Activated T-helper 1 cell treated with anti-CD3 and anti-CD28 coated beads, Interleukin-2, amount 50 U/mL, for 16 hours (primary cell): Measurements from ENCODE around the gene CABP2.
"Not testable (repeated sequence)": the region's sequence is repeated elsewhere in the genome, so short reads cannot be mapped to it uniquely, and the experiment has no call there.

Source experiments
- DNase-seq, 2 donors: peaks; one replicate each; pipeline ENCODE4 v3.0.0-alpha.2; 2020; ENCODE audit warnings: low read depth in 1 of 2, low spot score in 1 of 2

The CABP2 gene

GRCh38 chr11:67539550-67539949 lies 16.3 kb upstream of the CABP2 start:
- no peak for DNase-seq

- no peak for DNase-seq
These were observed 15.7 kb upstream of the CABP2 start for GRCh38 chr11:67538823-67539505.

- DNase-seq: no peak
These were observed 15.1 kb upstream of the CABP2 start for GRCh38 chr11:67538306-67538705.

DNA sequence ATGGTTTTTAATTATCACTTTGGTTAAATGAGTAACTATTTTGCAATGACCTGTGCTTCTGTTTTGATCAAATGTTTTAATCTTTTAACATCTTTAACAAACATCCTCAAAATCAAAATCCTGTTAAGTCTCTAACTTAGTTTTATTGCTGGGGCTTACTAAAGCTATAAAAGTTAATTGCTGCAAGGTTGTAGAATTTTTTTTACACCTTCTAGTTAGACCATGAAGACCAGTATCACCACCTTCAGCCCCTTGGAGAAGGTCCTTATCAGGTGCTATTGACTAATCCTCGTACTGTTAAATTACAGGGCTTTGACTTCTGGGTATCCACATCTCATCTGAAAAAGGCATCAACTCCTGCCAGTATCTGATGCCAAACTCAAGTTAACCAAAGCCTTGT lies 12.3 kb upstream of the CABP2 start:
- DNase-seq: no peak

- DNase-seq: no peak
These were observed 10.9 kb upstream of the CABP2 start for GRCh38 chr11:67534070-67534679.

- no peak for DNase-seq
These were observed 9.6 kb upstream of the CABP2 start for GRCh38 chr11:67532889-67533288.

DNA sequence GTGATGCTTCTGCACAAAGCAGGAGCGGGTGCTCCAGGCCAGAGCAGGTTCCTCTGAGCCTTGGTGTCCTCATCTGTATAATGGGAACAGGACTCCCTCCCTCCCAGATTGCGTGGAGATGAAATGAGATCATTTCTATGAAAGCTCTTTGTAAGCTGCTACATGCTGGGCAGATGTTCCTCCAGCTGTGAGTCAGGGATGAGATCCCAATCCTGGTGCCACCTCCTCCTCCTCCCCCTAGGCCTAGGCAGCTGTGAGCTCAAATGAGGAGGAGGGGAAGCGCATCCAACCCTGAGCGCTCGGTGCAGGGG lies 7.0 kb upstream of the CABP2 start:
- DNase-seq: no peak

- no peak for DNase-seq
These were observed 5.1 kb upstream of the CABP2 start for GRCh38 chr11:67528376-67528775.

DNA sequence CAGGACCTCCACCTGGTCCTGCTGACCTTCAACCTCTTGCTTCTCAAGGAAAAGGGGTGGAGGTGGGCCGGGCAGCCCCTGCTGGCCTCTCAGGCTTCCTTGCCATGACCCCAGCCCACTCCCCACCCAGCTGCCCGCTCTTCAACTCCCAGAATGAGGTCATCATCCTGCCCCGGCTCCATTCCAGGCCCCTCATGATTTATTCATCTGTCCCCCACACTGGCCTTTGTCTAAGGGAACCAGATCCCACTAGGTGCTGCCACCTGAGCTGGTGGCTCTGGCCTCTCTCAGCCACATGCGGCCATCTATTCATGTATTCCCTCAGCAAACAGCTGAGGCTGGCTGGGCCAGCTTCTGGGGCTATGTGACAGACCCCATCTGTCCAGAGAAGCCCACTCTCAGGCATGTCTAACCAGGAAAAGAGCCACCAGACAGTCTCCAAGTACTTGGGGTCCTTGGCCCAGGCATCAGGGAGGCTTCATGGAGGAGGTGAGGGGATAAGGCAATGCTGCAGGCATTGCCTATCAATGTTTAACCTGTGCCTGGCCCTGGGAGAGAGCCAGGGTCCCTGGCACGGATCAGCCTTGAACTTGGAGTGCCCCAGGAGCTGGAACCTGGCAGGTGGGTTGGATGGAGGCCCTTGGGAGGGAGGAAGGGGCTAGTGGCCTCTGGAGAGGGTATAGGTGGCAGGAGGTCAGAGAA lies 2.2 kb upstream of the CABP2 start:
- no peak for DNase-seq

- DNase-seq: no peak
These were observed 1.2 kb upstream of the CABP2 start for GRCh38 chr11:67524480-67524808.

GRCh38 chr11:67523556-67524479 lies 572 bp upstream of the CABP2 start:
- DNase-seq: no peak

DNA sequence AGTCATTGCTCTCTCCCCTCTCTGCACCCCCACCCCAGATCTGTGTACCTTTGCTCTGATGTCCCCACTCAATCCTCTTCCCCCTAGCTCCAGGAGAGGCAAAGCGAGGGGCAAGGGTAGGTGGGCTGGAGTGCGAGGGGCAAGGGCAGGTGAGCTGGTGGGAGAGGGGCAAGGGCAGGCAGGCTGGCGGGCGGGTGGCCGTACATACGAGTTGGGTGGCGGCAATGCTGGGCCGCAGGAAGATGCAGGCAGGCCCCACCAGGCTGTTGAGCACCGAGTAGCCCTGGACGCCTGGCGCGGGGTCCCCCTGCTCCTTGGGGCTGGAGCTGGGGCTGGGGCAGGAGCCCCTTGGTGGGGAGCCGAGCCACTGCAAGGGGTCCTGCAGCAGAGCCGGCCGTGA lies 908 bp downstream of the CABP2 start:
- DNase-seq: no peak

DNA sequence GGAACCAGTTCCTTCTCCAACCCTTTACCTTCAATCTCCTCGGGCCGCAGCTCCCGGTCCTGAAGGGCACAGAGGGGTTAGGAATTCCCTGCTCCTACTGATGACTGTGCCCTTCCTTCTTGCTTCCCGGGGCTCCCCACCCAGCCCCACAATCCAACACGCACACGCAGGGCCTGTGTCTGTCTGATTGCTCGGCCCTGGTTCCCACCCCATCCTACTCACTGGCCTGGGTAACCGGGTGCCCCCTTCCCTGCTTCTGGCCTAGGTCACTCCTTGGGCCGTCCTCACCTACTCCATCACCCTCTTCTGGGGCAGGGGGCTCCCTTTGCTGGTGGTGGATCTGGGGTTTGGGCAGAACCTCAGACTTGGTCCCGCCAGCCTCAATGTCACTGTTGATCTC lies 1.3 kb downstream of the CABP2 start:
- no peak for DNase-seq

DNA sequence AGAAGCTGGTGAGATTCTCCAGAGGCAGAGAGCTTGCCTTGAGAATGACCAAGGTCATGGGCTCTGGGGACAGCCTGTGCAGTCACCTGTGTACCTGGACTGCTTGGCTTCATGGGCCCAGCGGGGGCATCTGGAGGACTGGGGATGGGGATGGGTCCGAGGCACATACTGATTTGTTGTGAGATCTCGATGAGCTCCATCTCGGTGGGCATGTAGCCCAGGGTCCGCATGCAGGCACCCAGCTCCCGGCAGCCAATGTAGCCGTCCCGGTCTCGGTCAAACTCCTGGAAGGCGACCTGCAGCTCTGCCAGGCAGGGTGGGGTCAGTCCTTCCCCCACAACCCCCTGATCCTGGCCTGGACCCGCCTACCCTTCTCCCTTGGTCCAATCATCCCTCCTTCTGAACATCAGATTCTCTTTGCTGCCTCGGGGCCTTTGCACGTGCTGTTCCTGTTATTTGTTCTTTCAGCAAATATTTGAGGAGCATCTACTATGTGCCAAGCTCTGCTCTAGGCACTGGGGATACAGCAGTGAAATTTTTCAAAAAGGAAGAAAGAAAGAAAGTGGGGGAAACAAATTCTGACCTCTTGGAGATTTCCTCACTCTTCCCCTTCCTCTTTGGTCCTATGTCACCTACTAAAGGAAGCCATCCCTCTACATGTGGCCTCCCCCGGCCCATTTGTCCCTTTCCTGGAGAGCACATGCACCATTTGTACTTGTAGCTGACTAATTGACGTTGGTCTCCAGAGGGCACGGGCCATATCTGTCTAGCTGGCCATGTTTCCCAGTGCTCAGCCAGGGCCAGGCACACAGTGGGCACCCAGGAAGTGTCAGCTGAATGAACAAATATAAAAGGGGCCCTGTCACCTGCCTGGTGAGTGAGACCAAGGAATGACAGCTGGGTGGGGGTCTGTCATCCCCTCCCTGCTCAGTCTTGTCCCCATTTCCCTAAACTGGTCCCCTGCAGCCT lies 2.1 kb downstream of the CABP2 start:
- no peak for DNase-seq

DNA sequence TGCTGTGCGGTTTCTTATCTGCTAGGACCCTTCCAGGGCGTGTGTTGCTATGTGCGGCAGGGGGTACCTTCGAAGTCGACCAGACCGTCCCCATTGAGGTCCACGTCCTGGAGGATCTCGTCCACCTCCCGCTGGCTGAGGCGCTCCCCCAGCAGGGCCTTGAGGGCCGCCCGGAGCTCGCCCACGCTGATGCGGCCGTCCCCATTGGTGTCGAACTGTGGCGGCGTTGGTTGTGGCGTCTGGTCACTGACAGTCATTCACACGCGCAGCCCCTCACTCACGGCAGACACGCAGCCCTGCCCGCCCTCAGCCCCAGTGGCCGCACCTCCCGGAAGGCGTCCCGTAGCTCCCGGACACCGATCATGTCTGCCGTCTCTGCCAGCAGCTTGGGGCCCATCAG lies 3.5 kb downstream of the CABP2 start:
- DNase-seq: no peak

- no peak for DNase-seq
These were observed 5.3 kb downstream of the CABP2 start for GRCh38 chr11:67517784-67518552.

- no peak for DNase-seq
These were observed 6.4 kb downstream of the CABP2 start for GRCh38 chr11:67516806-67517205.

DNA sequence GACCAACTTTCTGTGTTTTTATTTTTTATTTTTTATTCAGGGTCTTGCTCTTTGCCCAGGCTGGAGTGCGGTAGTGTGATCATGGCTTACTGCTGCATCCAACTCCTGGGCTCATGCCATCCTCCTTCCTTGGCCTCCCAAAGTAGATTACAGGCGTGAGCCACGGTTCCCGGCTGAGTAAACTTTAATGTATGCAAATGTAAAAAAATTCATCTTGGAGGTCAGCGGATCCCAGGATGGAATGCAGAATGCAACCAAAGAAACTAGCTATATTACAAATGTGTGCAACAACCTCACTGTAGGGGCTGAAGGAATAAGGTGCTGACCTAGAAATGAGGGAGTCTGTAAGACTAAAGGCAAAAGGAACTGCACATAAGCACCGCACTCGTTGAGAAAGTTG lies 9.1 kb downstream of the CABP2 start:
- DNase-seq: no peak

- DNase-seq: not testable (repeated sequence)
These were observed 11.7 kb downstream of the CABP2 start for GRCh38 chr11:67511558-67511957.

DNA sequence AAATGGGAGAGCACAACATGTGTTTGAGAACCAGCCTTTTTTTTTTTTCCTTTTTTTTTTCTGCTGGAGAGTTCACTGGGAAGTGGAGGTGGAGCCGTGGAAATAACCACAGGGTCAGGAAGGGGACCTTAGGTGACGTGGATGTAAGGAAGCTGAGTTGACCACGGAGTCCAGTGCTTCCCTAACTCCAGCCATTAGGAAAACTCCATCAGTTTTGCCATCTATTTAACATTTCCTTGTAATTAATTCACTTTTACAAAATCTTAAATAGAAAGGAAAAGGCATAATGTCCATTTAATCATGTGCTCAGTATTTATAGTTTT lies 13.3 kb downstream of the CABP2 start:
- no peak for DNase-seq
